ENCODE results near the gene HNRNPA2B1.
"Not testable (repeated sequence)": the region's sequence is repeated elsewhere in the genome, so short reads cannot be mapped to it uniquely, and the experiment has no call there.

HNRNPA2B1 gene

DNA sequence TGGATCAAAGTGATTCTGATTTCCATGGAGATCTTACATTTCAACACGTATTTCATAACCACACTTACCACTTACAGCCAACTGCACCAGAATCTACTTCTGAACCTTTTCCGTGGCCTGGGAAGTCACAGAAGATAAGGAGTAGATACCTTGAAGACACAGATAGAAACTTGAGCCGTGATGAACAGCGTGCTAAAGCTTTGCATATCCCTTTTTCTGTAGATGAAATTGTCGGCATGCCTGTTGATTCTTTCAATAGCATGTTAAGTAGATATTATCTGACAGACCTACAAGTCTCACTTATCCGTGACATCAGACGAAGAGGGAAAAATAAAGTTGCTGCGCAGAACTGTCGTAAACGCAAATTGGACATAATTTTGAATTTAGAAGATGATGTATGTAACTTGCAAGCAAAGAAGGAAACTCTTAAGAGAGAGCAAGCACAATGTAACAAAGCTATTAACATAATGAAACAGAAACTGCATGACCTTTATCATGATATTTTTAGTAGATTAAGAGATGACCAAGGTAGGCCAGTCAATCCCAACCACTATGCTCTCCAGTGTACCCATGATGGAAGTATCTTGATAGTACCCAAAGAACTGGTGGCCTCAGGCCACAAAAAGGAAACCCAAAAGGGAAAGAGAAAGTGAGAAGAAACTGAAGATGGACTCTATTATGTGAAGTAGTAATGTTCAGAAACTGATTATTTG, 15.3 kb downstream of the HNRNPA2B1 start:
- in situ Hi-C loops (cut with HindIII; ENCODE audit: low sequenced_read_pairs): no loop called here

DNA sequence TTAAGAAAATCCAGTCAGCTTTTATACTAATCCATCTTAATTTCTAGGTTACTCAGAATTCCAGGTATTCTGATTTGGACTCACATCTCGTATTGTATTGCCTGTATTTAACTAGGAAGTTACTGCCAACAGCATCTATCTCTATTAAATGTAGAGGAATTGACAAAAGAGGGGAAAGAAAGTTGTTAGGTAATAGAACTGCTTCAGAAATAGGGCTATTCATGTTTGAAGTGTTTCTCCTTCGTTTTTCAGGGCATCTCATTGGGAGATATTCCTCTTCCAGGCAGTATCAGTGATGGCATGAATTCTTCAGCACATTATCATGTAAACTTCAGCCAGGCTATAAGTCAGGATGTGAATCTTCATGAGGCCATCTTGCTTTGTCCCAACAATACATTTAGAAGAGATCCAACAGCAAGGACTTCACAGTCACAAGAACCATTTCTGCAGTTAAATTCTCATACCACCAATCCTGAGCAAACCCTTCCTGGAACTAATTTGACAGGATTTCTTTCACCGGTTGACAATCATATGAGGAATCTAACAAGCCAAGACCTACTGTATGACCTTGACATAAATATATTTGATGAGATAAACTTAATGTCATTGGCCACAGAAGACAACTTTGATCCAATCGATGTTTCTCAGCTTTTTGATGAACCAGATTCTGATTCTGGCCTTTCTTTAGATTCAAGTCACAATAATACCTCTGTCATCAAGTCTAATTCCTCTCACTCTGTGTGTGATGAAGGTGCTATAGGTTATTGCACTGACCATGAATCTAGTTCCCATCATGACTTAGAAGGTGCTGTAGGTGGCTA, 16.1 kb downstream of the HNRNPA2B1 start:
- in situ Hi-C loops (cut with HindIII; ENCODE audit: low sequenced_read_pairs): not testable (repeated sequence)

DNA sequence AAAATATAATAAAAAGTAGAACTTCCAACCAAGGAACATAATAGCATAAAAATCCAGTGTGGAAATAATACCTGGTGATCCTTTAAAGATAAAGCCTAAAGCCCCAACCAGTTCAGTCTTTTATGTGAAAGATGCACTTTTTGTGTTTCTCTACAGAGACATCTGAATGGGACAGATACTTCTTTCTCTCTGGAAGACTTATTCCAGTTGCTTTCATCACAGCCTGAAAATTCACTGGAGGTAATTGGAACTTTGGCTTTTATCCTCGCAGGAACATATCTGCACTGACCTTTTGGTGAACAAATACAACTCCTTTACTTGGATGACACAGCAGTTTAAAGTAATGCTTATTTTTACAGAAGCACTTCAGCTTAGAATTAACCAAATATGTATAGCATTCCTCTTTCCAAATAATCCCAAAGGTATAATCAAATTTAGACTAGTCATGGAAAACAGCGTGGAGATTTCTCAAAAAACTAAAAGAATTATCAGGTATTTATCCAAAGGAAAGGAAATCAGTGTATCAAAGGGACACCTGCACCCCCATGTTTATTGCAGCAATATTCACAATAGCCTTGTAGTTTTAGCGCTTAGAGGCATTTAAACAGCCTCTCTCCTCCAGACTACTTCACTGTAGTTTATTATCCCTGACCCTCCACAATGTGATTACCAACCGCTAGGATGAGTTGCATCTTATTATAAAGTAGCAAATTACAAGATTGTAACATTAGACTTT, 16.8 kb downstream of the HNRNPA2B1 start:
- in situ Hi-C loops (cut with HindIII; ENCODE audit: low sequenced_read_pairs): no loop called here

DNA sequence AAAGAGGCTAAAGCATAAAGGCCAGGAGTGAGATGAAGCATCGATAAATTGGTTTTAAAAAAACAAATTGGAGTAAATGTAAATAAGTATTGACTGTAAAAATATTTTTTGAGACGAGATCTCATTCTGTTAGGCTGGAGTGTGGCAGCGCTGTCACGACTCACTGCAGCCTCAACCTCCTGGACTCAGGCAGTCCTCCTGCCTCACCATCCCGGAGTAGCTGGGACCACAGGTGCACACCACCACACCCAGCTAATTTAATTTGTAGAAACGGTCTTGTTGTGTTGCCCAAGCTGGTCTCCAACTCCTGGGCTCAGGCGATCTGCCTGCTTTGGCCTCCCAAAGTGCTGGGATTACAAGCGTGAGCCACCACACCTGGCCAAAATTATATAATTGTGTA, 17.8 kb downstream of the HNRNPA2B1 start:
- in situ Hi-C loops (cut with HindIII; ENCODE audit: low sequenced_read_pairs): no loop called here

DNA sequence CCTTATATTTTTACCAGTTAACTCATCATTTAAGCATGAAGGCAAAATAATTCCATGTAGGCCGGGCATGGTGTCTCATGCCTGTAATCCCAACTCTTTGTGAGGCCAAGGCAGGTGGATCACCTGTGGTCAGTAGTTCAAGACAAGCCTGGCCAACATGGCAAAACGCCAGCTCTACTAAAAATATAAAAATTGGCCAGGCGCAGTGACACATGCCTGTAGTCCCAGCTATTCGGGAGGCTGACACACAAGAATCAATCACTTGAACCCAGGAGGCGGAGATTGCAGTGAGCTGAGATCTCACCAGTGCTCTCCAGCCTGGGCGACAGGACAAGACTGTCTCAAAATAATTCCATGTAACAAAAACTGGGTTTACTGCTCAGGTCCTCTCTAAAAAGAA, 18.3 kb downstream of the HNRNPA2B1 start:
- in situ Hi-C loops (cut with HindIII; ENCODE audit: low sequenced_read_pairs): no loop called here

DNA sequence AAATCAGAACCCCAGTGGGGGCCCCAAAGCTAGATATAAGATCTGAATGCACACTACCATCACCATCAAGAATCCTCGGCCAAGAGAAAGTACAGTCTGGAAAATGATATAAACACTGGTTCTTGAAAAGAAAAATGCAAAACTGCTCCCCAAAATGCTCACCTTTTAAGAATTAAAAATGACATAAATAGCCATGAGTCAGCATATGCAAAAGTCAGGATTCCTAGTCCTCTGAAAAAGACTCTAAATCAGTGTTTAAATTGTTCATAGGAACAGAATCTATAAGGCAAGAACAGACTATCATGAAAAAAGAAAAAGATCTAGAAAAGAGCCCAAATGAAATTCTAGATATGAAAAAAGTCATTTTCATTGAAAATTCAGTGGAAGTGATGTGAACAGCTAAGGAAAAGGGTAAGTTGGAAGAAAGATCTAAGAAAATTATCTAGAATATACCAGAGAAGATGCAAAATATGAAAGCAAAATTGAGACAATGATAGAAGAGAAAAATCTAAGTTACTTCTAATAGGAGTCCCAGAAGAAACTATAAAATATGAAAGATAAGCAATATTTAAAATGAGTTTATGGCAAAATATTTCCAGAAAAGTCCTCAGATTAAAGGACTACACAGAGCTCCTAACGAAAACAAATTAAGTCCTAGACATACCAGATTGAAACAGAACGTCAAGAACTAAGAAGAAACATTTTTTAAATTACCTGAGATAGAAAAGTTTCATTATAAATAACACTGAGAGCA, 18.9 kb downstream of the HNRNPA2B1 start:
- in situ Hi-C loops (cut with HindIII; ENCODE audit: low sequenced_read_pairs): no loop called here

DNA sequence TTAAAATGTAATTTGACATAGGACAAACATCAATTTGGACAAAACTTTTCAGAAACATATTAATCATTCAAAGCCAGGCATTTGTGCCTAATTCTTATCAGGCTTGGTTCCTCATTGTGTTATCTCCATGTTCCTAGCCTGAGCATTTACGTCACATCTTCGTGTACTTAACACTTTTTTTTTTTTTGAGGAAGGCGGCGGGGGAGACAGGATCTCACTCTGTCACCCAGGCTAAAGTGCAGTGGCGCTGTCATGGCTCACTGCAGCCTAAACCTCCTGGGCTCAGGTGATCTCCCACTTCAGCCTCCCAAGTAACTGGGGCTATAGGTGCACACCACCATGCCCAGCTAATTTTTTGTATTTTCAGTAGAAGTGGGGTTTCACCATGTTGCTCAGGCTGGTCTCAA, 19.8 kb downstream of the HNRNPA2B1 start:
- in situ Hi-C loops (cut with HindIII; ENCODE audit: low sequenced_read_pairs): no loop called here

DNA sequence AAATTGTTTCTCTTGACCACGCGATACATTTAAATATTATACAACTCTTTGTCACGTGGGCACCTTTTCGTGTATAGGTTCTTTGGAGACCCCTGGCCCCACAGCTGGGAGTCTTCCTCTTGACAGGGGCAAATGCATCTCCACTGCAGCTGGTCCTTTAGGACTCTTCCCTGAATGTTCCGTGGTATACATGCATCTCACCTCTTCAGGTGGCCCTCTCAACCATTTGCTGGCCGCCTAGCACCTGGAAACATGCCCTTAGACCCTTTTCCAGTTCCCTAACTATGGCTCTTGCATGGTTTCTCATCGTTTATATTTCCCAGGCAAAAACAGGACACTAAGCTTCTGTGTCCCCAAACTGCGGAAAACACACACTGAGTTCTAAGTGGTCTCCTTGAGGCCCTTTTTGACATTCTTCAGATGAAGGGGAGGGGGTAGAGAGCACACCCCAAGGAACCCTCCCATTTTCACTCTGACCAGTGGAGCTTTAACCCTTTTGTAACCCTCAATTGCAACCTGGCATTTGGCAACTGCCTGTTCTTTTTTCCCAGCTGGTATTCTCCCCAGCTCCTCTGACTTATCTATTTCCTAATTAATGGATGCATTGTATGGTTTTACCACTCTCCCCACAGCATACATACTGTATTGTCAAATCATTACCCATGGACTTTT, 20.6 kb downstream of the HNRNPA2B1 start:
- in situ Hi-C loops (cut with HindIII; ENCODE audit: low sequenced_read_pairs): no loop called here

DNA sequence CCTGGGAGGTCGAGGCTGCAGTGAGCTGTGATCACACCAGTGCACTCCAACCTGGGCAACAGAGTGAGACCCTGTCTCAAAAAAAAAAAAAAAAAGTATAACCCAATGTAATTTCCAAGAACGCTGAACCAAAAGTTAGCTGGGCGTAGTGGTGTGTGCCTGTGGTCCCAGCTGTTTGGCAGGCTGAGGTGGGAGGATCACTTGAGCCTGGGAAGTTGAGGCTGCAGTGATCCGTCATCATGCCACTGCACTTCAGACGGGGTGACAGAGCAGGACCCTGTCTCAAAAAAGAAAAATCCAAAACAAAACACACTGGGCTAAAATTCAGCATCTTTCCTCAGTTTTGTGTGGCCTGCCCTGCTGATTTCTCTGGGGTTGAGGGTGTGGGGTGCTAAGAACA, 21.1 kb downstream of the HNRNPA2B1 start:
- in situ Hi-C loops (cut with HindIII; ENCODE audit: low sequenced_read_pairs): no loop called here

DNA sequence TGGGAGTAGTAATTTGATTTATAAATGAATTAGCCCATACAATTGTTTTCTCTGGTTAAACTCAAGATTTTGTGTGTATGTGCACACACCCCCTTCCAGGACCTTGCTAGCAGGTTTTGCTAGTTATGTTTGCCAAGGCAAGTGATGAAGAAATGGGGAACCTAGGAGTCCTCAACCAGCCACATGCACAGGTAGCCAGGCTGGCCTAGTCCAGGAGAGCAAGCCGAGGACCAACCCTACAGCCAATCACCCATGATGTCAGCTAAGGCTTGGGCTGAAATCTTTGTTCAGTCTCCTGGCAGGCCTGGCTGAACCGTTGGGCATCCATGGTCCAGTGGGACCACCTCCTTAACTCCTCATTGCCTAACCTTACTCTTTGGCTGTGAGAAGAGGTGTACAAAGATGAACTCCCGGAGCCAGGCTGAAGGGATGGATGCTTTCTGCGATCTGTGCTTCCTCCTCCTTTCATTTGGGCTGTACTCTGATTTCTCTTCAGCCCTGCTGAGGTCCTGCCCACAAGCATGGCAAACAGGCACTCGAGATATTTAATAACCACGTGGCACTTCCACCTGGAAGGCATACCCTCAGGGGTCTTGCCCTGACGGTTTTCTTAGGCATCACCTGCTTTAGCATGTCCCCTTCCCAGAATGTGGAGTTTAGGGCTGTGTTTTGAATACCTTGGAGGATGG, 22.1 kb downstream of the HNRNPA2B1 start:
- in situ Hi-C loops (cut with HindIII; ENCODE audit: low sequenced_read_pairs): no loop called here

DNA sequence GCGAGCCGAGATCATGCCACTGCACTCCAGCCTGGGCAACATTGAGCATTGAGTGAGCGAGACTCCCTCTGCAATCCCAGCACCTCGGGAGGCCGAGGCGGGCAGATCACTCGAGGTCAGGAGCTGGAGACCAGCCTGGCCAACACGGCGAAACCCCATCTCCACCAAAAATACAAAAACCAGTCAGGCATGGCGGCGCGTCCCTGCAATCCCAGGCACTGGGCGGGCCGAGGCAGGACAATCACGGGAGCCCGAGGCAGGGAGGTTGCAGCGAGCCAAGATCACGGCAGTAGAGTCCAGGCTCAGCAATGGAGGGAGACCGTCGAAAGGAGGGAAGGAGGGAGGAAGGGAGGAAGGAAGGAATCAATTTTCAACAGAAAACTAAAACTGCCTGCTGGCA, 23.3 kb downstream of the HNRNPA2B1 start:
- in situ Hi-C loops (cut with HindIII; ENCODE audit: low sequenced_read_pairs): not testable (repeated sequence)

DNA sequence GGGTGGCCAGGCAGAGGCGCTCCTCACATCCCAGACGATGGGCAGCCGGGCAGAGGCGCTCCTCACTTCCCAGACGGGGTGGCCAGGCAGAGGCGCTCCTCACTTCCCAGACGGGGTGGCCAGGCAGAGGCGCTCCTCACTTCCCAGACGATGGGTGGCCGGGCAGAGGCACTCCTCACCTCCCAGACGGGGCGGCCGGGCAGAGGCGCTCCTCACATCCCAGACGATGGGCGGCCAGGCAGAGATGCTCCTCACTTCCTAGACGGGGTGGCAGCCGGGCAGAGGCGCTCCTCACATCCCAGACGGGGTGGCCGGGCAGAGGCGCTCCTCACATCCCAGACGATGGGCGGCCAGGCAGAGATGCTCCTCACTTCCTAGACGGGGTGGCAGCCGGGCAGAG, 23.9 kb downstream of the HNRNPA2B1 start:
- in situ Hi-C loops (cut with HindIII; ENCODE audit: low sequenced_read_pairs): not testable (repeated sequence)

DNA sequence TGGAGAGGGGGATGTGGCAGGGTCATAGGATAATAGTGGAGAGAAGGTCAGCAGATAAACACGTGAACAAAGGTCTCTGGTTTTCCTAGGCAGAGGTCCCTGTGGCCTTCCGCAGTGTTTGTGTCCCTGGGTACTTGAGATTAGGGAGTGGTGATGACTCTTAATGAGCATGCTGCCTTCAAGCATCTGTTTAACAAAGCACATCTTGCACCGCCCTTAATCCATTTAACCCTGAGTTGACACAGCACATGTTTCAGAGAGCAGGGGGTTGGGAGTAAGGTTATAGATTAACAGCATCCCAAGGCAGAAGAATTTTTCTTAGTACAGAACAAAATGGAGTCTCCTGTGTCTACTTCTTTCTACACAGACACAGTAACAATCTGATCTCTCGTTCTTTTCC, 24.6 kb downstream of the HNRNPA2B1 start:
- in situ Hi-C loops (cut with HindIII; ENCODE audit: low sequenced_read_pairs): not testable (repeated sequence)

DNA sequence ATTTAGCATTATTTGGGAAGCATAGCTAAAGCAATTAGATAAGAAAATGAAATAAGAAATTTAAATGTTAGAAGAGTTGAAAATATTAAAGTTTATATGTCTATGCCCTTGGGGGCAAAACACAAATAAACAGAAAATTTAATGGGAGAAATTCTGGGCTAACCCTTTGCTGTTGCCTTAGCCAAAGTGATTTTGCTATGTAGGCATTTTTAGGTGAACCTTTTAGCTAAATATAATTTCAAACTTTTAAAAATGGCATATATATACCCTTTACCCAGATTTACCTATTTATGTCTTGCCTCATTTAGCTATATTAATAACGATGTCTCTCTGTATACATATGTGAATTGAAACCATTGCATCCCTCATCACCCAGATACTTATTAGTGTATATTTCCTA, 28.5 kb downstream of the HNRNPA2B1 start:
- in situ Hi-C loops (cut with HindIII; ENCODE audit: low sequenced_read_pairs): no loop called here

DNA sequence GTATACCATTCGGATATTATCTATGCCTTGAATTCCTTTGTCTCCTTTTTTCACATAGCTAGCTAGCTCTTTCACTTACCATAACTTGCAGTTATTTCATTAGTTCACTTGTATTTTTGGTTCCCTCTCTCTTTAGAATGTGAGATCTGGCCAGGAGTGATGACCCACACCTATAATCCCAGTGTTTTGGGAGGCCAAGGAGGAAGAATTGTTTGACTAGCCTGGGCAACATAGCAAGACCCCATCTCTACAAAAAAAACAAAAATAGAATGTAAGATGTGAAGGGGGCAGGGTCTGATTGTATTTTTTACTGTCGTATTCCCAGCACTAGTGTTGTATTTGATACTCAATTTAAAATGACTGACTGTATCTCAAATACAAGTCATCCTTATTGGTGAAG, 28.9 kb downstream of the HNRNPA2B1 start:
- in situ Hi-C loops (cut with HindIII; ENCODE audit: low sequenced_read_pairs): no loop called here

DNA sequence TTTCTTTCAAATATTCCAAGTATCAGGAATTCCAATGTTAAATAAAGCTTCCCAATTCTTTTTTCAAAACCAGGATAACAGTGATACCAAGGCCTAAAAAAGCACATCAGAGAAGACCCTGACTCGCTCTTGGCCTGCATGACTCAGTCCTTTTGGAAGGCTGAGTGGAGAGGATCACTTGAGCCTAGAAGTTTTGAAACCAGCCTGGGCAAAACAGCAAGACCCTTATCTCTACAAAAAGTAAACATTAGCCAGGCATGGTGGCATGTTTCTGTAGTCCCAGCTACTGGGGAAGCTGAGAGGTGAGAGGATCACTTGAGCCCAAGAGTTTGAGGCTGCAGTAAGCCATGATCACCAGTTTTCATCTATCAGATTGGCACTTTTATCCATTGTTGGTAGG, 29.9 kb downstream of the HNRNPA2B1 start:
- in situ Hi-C loops (cut with HindIII; ENCODE audit: low sequenced_read_pairs): no loop called here

DNA sequence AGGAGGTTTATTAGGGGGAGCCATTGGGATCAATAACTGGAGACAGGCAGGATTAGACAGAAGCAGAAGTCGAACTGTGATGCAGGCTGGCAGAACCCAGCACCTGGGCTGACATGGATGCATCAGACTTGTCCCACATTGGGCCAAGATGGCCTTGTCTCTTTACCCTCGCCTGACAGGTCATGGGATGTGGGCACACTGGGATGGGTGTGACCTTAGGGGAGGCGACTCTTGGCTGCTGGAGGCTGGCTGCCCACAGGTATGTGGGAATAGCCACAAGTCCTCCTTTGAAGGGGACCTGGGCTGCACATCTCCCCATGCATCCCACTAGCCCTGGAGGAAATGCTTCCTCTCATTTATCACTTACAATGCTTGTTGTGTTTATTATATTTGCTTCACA, 31.3 kb downstream of the HNRNPA2B1 start:
- in situ Hi-C loops (cut with HindIII; ENCODE audit: low sequenced_read_pairs): no loop called here

DNA sequence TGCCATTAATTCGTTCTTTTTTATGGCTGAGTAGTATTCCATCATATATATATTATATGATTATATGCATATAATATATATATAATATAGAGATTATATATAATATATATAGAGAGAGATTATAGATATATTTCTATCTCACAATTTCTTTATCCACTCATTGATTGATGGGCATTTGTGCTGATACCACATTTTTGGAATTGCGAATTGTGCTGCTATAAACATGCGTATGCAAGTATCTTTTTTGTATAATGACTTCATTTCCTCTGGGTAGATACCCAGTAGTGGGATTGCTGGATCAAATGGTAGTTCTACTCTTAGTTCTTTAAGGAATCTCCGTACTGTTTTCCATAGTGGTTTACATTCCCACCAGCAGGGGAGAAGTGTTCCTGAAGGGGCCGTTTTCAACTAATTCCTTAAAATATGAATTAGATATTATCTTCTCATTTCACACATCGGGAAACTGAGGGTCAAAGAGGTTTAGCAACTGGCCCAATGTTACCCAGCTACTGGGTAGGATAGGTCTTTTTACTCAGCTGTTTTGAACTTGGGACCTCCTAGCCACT, 32.0 kb downstream of the HNRNPA2B1 start:
- in situ Hi-C loops (cut with HindIII; ENCODE audit: low sequenced_read_pairs): no loop called here

DNA sequence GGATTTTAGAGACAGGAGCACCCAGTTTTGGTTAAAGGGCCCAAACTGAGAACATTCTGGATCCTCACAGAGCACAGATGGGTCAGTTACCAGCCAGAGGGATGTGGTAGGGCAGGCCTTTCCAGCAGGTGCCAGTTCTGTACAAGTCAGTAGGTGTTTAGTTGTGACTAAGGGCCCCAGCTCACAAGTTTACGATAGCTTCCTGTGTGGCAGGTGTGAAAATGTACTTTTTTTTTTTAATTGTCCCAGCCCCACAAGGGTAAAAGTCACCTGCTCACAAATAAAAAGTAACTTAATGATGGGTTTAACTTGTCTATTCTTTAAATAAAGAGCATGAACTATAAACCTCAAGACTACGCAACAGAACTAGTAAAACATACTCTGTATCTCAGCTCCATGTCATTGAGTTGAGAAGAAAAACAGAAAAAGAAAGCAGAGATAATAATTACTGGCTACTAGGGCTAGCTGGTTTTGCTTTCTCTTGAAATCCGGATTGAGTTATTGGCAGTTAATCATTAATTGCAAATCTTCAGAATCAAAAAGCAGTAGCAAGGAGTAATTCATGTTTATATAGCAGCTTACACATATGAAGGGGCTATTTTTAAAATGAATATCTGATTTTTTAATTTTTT, 33.1 kb downstream of the HNRNPA2B1 start:
- in situ Hi-C loops (cut with HindIII; ENCODE audit: low sequenced_read_pairs): no loop called here
